Measurements from ENCODE around the gene SLC12A2.

SLC12A2 gene

GRCh38 chr5:128074171-128074570 lies 9.4 kb upstream of the SLC12A2 start:
- H3K27me3 ChIP-seq (ENCODE audit: insufficient read depth, low read length): no peaks in the 10 kb centered on the region

GRCh38 chr5:128074953-128075352 lies 8.6 kb upstream of the SLC12A2 start:
- Histone ChIP-seq H3K4me3 (ENCODE audit: low read depth, low read length, poor library complexity, severe bottlenecking) (no peak overlapping the region), H3K9me3 (ENCODE audit: low read length) (no peaks in the 10 kb centered on the region), H3F3A (ENCODE audit: insufficient read depth, low read length) (no peaks in the 10 kb centered on the region), H3K4me2 (ENCODE audit: low read length) (no peak overlapping the region), H2AFZ (ENCODE audit: low read length) (no peak overlapping the region), H3K4me1 (ENCODE audit: insufficient read depth, low read length, severe bottlenecking) (peaks cover 28% of the 10 kb centered on the region), H3K27me3 (ENCODE audit: insufficient read depth, low read length) (no peaks in the 10 kb centered on the region), H3K9me2 (ENCODE audit: low read depth, low read length) (no peaks in the 10 kb centered on the region), H3K36me3 (ENCODE audit: insufficient read depth, low read length) (peaks cover 55% of the 10 kb centered on the region), H3K9ac (ENCODE audit: low read length) (no peak overlapping the region), H3K27ac (ENCODE audit: low read depth, low read length, poor library complexity, severe bottlenecking) (no peak overlapping the region), H3K79me2 (ENCODE audit: insufficient read depth, low read length) (peaks cover 42% of the 10 kb centered on the region), H4K20me1 (ENCODE audit: insufficient read depth, low read length) (no peaks in the 10 kb centered on the region)
- TF ChIP-seq EZH2 (IDR thresholded peaks at IDR 0.05; ENCODE audit: borderline replicate concordance, low read length): no peak
- no peak for TF ChIP-seq CTCF (IDR thresholded peaks at IDR 0.05; ENCODE audit: low read length)

More at GRCh38 chr5:128074171-128074570, 9.4 kb upstream of the SLC12A2 start:
- peaks cover 54% of the 10 kb centered on the region for H3K36me3 ChIP-seq (ENCODE audit: insufficient read depth, low read length)
- TF ChIP-seq CTCF (IDR thresholded peaks at IDR 0.05; ENCODE audit: low read length) (no peak), EZH2 (IDR thresholded peaks at IDR 0.05; ENCODE audit: borderline replicate concordance, low read length) (no peak)
- H3K4me1 ChIP-seq (ENCODE audit: insufficient read depth, low read length, severe bottlenecking): peaks cover 20% of the 10 kb centered on the region
- H3F3A ChIP-seq (ENCODE audit: insufficient read depth, low read length): no peaks in the 10 kb centered on the region
- H3K4me2 ChIP-seq (ENCODE audit: low read length): no peak overlapping the region
- H3K9me2 ChIP-seq (ENCODE audit: low read depth, low read length): no peaks in the 10 kb centered on the region
- no peak overlapping the region for H3K9ac ChIP-seq (ENCODE audit: low read length)
- no peak overlapping the region for H2AFZ ChIP-seq (ENCODE audit: low read length)
- H3K9me3 ChIP-seq (ENCODE audit: low read length): no peaks in the 10 kb centered on the region
- no peak overlapping the region for H3K27ac ChIP-seq (ENCODE audit: low read depth, low read length, poor library complexity, severe bottlenecking)
- no peak overlapping the region for H3K4me3 ChIP-seq (ENCODE audit: low read depth, low read length, poor library complexity, severe bottlenecking)
- H3K79me2 ChIP-seq (ENCODE audit: insufficient read depth, low read length): peaks cover 42% of the 10 kb centered on the region
- H4K20me1 ChIP-seq (ENCODE audit: insufficient read depth, low read length): no peaks in the 10 kb centered on the region

GRCh38 chr5:128077526-128077925 lies 6.0 kb upstream of the SLC12A2 start:
- Histone ChIP-seq H2AFZ (ENCODE audit: low read length) (no peak overlapping the region), H3K79me2 (ENCODE audit: insufficient read depth, low read length) (peaks cover 50% of the 10 kb centered on the region), H3K36me3 (ENCODE audit: insufficient read depth, low read length) (peaks cover 40% of the 10 kb centered on the region), H3K4me1 (ENCODE audit: insufficient read depth, low read length, severe bottlenecking) (peaks cover 46% of the 10 kb centered on the region), H3K27me3 (ENCODE audit: insufficient read depth, low read length) (no peaks in the 10 kb centered on the region), H3K4me3 (ENCODE audit: low read depth, low read length, poor library complexity, severe bottlenecking) (no peak overlapping the region), H3K9me2 (ENCODE audit: low read depth, low read length) (no peaks in the 10 kb centered on the region), H3K4me2 (ENCODE audit: low read length) (peak overlapping the region; percentile 11; the same call in 1 of the 2 replicates), H4K20me1 (ENCODE audit: insufficient read depth, low read length) (no peaks in the 10 kb centered on the region), H3K9ac (ENCODE audit: low read length) (no peak overlapping the region), H3K27ac (ENCODE audit: low read depth, low read length, poor library complexity, severe bottlenecking) (no peak overlapping the region), H3K9me3 (ENCODE audit: low read length) (no peaks in the 10 kb centered on the region), H3F3A (ENCODE audit: insufficient read depth, low read length) (no peaks in the 10 kb centered on the region)
- TF ChIP-seq EZH2 (IDR thresholded peaks at IDR 0.05; ENCODE audit: borderline replicate concordance, low read length) (no peak), CTCF (IDR thresholded peaks at IDR 0.05; ENCODE audit: low read length) (no peak)

Data from OCI-LY1 (cell line).